ENCODE data around the gene LARGE1. TPM values are rescaled to one million over a fixed set of nuclear protein-coding genes. Genes with fewer than 3 reads are reported as not detected.

Gene LARGE1
- total RNA-seq, 1 donor from 2014 or later: 2.4 TPM

- H3K27me3 ChIP-seq (ENCODE audit: control insufficient read depth, insufficient read depth, low read length): no peaks in the 10 kb centered on the region
- FAIRE-seq (no peak), DNase-seq (ENCODE audit: low read depth) (no peak)
- H3K36me3 ChIP-seq (ENCODE audit: control insufficient read depth, insufficient read depth, low read length): no peaks in the 10 kb centered on the region
- no peak overlapping the region for H3K4me3 ChIP-seq (ENCODE audit: low read depth, low read length)
- TF ChIP-seq CTCF (IDR thresholded peaks at IDR 0.05; ENCODE audit: insufficient read depth, low read length, severe bottlenecking): no peak
Observed at GRCh38 chr22:33539902-33540751, 380.1 kb downstream of the LARGE1 start.

- H3K27me3 ChIP-seq (ENCODE audit: control insufficient read depth, insufficient read depth, low read length): no peaks in the 10 kb centered on the region
- no peak overlapping the region for H3K4me3 ChIP-seq (ENCODE audit: low read depth, low read length)
- no peak for FAIRE-seq
- no peak for TF ChIP-seq CTCF (IDR thresholded peaks at IDR 0.05; ENCODE audit: insufficient read depth, low read length, severe bottlenecking)
- H3K36me3 ChIP-seq (ENCODE audit: control insufficient read depth, insufficient read depth, low read length): no peaks in the 10 kb centered on the region
- DNase-seq (ENCODE audit: low read depth): no peak
Observed at GRCh38 chr22:33539202-33539901, 380.9 kb downstream of the LARGE1 start.

- no peak for TF ChIP-seq CTCF (IDR thresholded peaks at IDR 0.05; ENCODE audit: insufficient read depth, low read length, severe bottlenecking)
- no peak for FAIRE-seq
Observed at GRCh38 chr22:33538277-33538885, 381.9 kb downstream of the LARGE1 start.

GRCh38 chr22:33537059-33537458, 383.2 kb downstream of the LARGE1 start:
- FAIRE-seq (no peak), DNase-seq (ENCODE audit: low read depth) (no peak)
- no peak overlapping the region for H3K4me3 ChIP-seq (ENCODE audit: low read depth, low read length)
- no peak for TF ChIP-seq CTCF (IDR thresholded peaks at IDR 0.05; ENCODE audit: insufficient read depth, low read length, severe bottlenecking)
- H3K27me3 ChIP-seq (ENCODE audit: control insufficient read depth, insufficient read depth, low read length): no peaks in the 10 kb centered on the region
- H3K36me3 ChIP-seq (ENCODE audit: control insufficient read depth, insufficient read depth, low read length): no peaks in the 10 kb centered on the region

More at GRCh38 chr22:33538277-33538885, 381.9 kb downstream of the LARGE1 start:
- Histone ChIP-seq H3K27me3 (ENCODE audit: control insufficient read depth, insufficient read depth, low read length) (no peaks in the 10 kb centered on the region), H3K36me3 (ENCODE audit: control insufficient read depth, insufficient read depth, low read length) (no peaks in the 10 kb centered on the region), H3K4me3 (ENCODE audit: low read depth, low read length) (no peak overlapping the region)
- no peak for DNase-seq (ENCODE audit: low read depth)

GRCh38 chr22:33535937-33536875, 384.1 kb downstream of the LARGE1 start:
- FAIRE-seq (no peak), DNase-seq (ENCODE audit: low read depth) (no peak)
- no peak overlapping the region for H3K4me3 ChIP-seq (ENCODE audit: low read depth, low read length)
- TF ChIP-seq CTCF (IDR thresholded peaks at IDR 0.05; ENCODE audit: insufficient read depth, low read length, severe bottlenecking): no peak
- no peaks in the 10 kb centered on the region for H3K36me3 ChIP-seq (ENCODE audit: control insufficient read depth, insufficient read depth, low read length)
- no peaks in the 10 kb centered on the region for H3K27me3 ChIP-seq (ENCODE audit: control insufficient read depth, insufficient read depth, low read length)
